ENCODE measurements around the gene SEC24D.

Gene SEC24D

DNA sequence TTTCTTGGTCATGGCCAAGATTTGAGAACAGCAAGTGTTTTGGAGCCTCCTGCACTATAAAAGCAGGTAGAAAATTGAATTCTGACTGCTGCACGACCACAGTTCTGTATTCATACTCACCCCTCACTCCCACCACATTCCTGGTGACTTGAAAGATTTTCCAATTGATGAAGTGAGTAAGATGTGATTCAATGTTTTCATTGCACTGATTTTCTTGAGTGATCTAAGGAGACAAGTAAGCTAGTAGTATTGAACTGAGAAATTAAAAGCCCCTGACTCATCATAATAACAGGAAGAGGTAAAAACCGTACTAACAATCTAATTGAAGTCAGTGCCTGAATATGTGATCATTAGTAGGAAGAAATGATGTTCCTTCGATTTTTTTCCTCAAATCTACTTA lies 6.1 kb upstream of the SEC24D start:
- H3K27ac ChIP-seq = no peak overlapping the region
- TF ChIP-seq, protein P1, sequence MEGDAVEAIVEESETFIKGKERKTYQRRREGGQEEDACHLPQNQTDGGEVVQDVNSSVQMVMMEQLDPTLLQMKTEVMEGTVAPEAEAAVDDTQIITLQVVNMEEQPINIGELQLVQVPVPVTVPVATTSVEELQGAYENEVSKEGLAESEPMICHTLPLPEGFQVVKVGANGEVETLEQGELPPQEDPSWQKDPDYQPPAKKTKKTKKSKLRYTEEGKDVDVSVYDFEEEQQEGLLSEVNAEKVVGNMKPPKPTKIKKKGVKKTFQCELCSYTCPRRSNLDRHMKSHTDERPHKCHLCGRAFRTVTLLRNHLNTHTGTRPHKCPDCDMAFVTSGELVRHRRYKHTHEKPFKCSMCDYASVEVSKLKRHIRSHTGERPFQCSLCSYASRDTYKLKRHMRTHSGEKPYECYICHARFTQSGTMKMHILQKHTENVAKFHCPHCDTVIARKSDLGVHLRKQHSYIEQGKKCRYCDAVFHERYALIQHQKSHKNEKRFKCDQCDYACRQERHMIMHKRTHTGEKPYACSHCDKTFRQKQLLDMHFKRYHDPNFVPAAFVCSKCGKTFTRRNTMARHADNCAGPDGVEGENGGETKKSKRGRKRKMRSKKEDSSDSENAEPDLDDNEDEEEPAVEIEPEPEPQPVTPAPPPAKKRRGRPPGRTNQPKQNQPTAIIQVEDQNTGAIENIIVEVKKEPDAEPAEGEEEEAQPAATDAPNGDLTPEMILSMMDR (conservative IDR thresholded peaks at IDR 0.05) = no peak

DNA sequence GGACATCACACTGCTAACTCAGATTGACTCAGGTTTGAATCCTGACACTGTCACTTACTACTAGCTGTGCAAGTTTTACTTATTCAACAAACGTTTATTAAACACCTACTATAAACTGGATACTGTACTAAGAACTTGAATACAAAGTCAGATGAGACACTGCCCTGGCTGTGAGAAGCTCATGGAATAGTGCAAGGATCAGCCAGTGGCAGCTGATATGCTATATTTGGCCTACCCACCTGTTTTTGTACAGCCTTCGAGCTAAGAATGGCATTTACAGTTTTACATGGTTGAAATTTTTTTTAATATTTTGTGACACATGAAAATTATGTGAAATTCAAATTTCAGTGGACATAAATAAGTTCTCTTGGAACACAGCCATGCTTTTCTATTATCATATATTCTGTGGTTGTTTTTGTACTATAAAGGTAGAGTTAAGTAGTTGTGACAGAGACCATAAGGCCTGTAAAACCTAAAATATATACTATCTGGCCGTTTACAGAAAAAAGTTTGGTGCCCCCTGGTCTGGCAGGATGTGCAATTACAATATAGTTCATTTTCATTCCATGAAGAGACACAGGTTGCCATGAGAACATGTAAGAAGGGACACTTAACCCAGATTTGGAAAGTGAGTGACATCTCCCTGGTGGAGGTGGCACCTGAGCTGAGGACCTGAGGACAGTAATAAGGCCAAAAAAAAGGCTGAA lies 3.4 kb upstream of the SEC24D start:
- TF ChIP-seq, protein P1 (conservative IDR thresholded peaks at IDR 0.05) = no peak
- no peak overlapping the region for H3K27ac ChIP-seq

DNA sequence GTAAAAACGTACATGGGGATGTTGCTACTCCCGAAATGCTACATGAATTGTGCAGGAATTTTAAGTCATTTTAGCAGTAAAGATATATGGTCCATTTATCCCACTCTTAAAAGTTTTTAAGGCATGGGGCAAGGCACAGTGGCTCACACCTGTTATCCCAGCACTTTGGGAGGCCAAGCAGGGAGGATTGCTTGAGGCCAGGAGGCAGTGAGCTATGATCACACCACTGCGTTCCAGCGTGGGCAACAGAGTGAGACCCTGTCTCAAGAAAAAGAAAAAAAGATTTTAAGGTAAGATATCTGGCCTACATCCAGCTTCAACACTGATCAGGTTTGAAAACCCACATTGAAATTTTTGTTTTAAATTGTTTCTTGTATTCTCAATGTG lies 1.2 kb upstream of the SEC24D start:
- TF ChIP-seq, protein P1 (conservative IDR thresholded peaks at IDR 0.05) = no peak
- 0 out of 2 replicates have a peak overlapping the region, but pooled peaks have one; percentile 76 for H3K27ac ChIP-seq

DNA sequence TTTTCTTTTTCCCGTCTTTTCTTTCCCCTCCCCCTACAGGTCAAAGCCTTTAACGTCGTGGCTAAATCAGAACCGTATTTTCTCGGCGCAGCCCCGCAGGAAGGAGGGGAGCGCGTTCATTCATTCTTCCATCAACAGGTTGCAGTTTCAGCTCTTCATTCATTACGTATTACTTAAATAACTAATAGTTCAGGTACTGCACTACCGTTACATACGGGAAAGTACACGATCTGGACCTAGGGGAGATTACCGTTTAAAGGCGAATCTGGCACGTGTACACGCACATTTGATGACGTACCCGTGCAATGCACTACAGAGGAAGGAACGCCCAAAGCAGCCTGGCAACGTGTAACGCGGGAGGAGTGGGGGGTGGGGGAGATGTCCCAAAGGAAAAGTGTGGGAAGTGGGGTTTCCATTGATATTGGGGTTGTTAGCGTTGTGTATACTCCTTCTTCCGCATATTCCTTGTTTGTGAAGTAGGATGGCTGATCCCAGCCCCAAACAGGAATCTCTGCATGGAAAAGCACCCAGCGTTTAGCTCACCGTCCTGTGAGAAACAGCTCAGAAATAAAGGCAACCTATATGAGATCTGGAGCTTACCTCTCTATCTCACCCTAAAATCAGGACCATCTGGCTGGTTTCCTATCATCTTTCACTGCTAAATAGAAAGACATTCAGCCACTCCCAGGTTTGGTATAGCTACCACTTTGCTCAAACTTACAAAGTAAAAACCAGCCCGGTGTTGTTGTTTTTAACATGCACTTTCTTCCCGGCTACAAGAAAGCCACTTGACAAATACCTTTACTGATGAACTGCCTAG lies 585 bp upstream of the SEC24D start:
- TF ChIP-seq, protein P1 (conservative IDR thresholded peaks at IDR 0.05) = no peak
- H3K27ac ChIP-seq = peak overlapping the region; percentile 76

DNA sequence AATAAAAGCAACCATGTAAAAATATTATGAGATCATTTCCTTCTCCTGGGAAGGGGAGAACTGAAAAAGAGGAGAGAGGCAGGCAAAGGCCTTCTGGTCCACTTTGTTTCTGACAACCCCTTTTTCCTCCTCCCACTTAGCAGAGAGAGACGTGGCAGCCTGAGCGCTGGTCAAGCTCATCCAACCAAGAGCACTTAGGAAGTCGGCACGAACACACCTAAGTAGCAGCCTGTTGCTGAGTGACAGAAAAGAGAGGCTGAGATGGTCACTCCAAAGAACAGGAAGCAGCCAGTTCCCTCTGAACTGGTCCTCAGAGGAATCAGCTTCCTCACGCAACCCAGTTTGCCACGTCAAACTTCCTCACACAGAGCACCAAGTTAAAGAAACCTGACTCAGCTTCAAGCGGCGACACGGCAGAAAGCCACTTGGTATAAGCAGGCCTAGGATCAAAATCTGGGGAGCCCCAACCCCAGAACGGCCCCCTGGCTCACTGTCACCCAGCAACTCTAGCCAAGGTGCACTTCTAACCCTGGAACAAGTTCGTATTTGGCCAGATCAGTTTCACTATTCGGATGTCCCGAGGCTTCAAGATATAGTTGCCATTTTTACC lies 861 bp downstream of the SEC24D start:
- TF ChIP-seq, protein P1 (conservative IDR thresholded peaks at IDR 0.05) = no peak
- H3K27ac ChIP-seq = peak overlapping the region; percentile 76

DNA sequence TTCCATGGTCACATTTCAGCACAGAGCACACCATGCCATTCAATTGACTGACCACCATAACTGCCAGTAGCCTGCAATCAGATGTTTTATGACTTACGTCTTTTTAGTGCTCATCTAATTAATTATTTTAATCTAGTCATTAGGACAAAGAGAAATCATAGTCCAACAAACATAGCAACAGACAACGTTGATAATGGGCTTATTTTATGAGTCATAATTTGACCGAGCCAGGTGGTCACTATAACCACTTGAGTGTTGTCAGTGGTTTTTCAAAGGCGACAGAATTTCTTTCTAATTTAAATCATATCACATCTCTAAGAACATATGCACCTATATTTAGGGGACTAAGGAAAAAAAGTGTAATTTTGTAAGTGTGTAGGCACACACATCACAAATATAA lies 1.9 kb downstream of the SEC24D start:
- TF ChIP-seq, protein P1 (conservative IDR thresholded peaks at IDR 0.05) = no peak

DNA sequence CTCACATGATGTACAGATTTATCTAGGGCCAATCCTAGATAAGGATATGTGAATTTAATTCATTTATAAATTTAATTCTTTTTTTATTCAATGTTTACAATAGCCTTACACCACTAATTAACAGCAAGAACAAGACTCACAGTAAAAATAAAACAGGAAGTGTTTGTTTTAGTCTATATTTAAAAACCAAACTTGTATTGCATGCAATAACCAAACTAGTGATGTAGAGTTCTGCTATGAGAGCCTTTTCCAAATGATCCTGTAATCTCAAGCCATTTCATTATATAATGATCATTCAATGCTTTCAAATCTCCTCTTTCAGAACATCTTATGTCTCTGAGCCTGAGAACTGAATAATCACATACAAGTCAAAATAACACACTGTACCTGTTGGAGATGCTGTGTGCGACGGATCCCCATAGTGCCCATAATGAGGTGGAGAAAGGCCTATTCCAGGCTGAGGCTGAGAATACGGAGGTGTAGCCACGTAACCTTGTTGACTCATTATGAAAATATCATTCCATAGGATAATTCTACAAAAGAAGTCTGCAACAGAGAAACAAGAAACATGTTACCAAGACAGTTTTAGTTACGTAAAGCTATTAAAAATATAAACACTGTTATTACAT lies 2.6 kb downstream of the SEC24D start:
- H3K27ac ChIP-seq = no peak overlapping the region
- TF ChIP-seq, protein P1 (conservative IDR thresholded peaks at IDR 0.05) = no peak

More for the DNA sequence above, 1.9 kb downstream of the SEC24D start:
- H3K27ac ChIP-seq = peak overlapping the region; percentile 76
